NCI-H2081 (cell line): Measurements from ENCODE around the gene ARSB.

Source experiments
- DNase-seq, 2 experiments: peaks; one replicate each; lab custom pipeline; 2025; lab: John Stamatoyannopoulos, UW

The ARSB gene

DNA sequence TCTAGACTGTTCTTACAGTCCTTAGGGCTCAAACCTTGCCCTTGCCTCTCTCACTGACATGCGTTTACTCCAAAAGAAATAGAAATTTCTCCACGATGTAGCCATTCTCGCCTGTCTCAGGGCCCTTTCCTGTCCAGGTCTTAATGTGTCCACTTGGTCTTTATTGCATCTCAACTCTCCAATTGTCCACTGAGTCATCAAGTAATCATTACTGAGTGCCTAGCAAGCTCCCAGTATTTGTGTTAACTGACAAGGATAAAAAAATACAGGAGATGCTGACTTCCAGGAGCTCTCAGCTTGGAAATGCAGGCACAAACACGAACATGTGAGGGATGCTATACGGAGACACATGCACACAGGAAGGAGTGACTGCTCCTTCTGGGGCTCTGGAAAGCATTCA lies 147.3 kb downstream of the ARSB start:
- no peak for DNase-seq

DNA sequence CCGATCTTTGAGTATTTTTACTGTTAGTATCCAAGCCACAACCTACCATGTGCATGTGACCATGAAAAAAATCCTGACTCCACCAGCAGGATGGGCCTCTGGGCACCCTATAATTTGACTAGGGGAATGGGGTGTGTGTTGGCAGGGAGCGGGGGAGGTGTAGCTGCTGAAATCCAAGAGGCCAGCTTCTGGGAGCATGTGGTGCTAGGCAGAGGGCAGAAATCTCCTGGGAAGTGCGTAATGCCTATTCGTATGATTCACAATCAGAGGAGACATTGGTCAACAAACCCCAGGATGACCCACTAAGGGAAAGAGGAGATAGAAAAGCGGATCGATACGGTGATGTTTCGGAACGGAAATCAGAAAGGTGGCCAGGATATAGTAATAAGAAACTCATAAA lies 149.9 kb downstream of the ARSB start:
- DNase-seq, result no peak

DNA sequence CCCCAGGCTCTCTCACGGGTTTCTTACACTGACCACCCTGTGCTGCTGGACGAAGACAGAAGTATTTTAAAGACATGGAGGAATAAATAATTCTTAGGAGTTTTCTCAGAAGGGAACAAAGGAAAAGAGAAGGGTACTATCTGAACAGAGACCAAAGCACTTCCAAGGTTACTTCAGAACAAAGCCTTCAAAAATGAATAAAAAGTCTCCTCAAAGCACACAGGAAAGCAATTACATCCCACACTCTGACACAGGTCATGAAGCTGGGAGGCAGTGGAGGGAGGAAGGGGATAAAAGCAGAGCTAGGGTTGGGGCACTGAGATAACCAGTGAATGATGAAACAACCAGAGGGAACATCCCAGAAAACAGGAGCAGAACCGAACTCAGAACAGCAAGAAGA lies 151.8 kb downstream of the ARSB start:
- no peak for DNase-seq

DNA sequence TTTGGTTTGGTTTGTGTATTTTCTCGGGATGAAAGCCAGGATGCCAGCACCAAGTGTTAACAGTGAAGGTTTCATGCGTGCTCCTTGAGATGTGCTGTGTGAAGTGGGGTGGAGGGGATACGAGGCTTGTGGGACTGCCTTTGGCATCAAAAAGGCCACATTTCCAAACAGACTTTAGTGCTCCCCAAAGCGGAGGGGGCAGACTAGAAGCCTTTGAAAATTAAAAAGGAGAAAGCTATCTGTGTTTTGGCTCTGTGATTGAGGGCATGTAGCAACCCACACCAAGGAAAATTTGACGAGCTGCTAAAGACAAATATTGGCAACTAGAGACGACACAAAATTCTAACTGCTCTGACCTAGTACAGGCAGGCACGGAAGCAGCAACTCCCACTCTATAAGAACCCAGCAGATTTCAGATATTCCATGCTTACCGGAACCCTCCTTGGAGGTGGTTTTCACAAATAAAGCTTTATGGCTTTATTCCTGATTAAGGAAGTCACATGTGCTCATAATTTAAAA lies 154.5 kb downstream of the ARSB start:
- DNase-seq, result no peak

DNA sequence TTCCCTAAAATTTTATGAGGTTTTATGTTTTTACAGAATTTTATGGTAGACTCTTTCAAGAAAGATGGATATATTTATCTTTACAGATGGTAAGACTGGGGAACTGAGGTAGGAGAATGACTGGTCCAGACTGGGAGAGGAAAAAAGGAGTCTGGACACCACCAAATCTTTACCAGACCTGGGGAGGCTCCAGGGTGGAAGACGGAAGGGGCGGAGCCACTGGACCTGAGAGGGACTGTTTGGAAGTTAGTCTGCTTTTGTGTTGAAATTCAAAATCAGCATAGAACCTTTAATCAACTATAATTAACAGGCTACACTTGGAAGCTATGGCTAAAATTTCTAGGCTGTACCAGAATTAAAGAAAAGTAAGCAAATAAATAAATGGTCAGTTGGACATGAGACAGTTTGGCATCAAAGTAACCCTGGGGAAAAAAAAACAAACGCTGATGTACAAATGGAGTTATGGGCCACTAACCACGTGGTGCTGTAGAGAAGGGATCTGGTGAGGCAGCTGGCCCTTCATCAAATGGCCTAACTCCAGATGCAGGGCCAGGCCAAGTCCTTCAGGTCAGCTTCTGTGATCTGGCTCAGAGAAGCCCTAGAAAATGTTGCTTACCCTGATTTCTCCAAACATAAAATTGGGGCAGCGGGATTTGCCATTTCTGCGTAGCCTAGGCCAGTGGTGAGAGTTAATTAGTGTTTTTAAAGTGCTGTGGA lies 155.1 kb downstream of the ARSB start:
- no peak for DNase-seq

DNA sequence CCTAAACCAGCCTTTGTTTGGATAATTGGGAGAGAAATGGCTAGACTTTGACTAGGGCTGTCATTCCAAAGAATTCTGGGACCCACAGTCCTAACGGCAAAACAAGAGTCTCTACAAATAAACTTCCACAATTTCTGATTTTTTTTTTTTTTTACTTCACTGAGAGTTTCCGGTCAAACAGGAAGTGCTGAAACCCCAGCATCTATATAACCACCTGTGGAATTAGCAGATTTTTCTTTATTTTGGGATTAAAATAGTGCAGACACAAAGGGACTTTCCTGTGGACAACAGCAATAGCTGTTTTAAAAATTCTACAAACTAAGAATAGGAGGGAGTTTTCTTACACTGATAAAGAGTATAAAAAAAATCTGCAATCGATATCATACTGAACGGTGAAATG lies 157.4 kb downstream of the ARSB start:
- DNase-seq, result no peak

DNA sequence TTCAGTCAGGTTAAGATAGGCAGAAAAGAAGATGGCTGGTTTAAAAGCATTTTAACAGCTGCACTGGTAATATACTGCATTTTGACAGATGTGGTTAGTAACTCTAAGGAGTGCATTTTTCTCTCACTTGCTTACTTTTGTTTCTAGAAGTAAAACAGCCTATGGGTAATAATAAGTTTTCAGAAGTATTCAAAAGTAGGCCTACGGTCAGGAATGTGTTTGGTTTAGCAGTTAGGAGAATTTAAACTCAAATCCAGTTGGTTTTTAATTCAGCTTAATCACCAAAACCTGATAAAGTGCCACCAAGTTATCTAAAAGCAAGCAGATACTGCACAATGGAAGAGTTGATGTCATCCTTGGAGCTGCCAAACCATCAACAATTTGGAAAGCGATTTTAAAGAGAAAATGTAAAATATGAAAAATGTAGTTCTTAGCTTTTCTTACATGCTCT lies 160.3 kb downstream of the ARSB start:
- no peak for DNase-seq

DNA sequence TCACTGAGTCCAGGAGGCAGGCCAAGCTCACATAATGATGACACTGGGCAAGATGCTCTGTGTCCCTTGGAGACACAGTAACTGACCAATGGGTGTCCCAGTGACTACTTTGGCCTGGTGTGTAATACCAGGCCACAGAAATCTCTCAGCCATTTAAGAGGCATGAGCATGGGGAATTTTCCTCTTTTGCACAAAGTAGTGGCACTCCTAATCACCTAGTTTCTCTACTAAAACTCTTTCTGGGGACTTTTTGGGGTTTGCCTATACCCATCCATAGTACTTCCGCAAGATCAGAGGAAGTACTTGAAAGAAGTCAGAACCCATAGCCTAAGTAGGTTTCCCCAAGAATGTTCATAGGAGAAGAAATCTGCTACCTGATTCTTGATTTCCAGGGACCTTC lies 161.9 kb downstream of the ARSB start:
- DNase-seq, result no peak

DNA sequence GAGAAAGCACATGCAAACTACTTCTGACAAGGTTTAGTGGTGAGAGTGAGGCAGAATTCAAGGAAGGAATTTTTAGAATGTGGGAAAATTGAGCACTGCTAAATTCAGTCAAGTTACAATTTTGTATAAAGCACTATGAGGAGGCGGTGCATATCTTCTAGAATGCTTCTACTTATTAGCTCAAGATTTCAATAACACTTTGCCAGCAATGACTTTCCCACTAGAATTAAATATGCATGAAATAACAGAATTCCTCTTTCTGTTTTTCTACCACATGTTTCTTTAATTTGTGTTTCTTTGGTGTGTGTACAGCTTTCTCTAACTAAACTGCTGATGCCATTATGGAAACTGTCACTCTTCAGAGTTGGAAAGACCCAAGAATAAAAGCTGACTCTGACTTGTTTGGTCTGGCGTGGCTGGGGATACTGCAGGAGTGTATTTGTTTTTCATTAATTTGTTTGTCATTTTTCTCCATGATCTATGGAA lies 163.5 kb downstream of the ARSB start:
- no peak for DNase-seq

DNA sequence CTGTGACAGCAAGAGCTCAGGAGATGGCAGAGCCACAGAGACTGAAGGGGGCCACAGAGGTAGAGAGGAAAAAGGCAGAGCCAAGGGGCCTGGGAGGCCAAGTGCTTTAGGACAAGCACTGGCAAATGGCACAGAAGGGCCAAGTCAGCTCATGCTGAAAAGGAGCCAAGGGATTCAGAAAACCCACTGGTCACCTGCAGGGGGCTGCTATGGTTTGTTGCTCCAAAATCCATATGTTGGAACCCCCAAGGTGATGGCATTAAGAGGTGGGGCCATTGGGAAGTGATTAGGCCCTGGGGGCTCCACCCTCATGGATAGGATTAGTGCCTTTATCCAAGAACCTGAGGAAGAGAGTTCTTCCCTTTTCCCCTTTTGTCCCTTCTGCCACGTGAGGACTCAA lies 165.4 kb downstream of the ARSB start:
- DNase-seq, result no peak

DNA sequence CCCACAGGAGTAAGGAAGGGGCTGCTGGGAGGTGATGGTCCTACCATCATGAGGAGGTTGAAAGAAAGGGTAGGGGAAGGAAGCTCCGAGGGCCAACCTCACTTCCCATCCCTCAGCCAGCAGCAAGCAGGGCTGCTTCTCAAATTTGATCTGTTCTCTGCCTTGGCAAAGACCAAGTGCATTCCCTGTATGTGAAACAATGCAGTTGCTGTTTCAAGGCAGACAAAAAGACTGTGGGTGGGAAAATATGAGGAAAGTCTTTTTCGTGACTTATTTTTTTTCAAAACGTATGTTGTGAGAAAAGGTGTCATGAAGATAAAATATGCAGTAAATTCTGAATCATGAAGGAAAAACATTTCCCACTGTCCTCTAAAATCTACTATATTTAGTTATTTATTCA lies 165.9 kb downstream of the ARSB start:
- no peak for DNase-seq

DNA sequence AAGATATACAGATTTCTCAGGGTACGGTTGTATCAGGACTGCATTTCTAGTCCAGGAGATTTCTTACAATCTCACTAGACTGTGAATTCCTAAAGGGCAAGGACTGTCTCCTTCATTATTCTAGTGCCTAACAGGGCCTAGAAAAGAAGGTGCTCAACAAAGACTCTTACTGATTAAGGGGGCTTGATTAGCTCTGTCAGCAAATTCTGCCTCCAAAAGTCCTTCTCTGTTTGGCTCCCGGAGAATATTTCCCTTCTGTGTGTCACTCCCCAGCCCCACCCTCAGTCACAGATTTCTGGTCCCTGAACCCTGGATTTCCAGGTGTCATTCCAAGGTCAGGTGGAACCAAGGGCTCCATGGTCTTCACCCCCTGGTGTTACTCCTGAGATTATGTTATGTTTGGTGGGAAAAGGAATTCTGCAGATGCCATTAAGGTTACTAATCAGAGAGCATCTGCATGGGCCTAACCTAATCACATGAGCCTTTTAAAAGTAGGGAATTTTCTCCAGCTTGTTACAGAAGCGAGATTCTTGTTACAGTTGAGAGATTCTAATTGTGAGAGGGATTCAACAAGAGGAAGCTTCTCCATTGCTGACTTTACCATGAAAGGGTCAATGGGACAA lies 168.9 kb downstream of the ARSB start:
- no peak for DNase-seq

DNA sequence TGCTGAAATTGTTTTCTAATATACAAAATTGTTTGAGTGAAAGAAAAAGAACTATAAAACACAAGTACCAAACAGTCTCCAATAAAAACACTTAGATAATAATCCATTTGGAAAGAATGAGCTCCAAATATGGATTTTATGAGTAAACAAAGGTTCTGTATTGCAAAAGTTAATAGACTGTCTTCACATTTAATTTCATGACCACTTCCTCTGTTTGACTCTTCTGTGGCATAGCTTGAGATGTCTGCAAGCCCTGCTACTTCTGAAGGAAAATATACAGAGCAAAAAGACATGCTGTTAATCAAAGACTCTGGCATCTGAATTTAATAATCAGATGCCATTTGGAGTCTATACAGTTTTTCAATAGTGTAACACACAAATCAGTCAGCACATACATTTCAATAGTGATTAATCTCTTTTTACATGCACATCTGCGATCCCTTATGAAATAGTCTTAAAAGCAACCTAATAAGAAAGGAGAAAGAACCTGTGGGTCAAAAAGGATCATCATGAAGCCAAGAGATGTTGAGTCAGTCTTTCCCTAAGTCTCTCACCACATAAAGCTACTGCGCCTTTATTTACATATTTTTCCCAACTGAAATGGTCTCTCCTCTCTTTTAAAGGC lies 171.1 kb downstream of the ARSB start:
- DNase-seq, result no peak

DNA sequence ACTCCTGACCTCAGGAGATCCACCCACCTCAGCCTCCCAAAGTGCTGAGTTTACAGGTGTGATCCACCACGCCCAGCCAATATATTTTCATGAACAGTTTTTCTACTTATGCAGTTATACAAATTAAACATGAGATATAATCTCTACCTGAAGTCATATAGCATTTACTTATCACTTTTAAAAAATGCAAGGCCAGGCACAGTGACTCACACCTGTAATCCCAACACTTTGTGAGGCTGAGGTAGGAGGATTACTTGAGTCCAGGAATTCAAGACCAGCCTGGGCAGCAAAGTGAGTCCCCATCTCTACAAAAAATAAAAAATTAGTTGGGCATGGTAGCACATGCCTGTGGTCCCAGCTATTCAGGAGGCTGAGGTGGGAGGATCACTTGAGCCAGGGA lies 171.8 kb downstream of the ARSB start:
- no peak for DNase-seq

DNA sequence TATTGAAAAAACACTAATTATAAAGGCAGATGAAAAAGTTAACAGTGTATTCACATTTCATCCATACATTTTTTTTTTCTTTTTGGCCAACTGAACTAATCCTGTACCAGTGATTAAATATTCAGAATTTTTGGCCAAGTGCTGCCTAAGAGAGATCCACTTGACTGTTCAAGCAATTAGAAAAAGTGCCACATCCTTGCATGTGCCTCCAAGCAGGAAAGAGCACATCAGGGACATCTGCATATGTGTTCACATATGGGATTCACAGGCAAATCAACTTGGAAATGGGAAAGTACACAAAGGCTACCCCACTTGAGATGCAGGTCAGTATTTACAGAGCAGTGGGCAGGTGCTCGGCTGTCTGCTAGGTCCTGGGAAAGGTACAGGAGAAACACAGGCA lies 173.2 kb downstream of the ARSB start:
- DNase-seq, result peak in 1 of 2 experiments; percentile 12

DNA sequence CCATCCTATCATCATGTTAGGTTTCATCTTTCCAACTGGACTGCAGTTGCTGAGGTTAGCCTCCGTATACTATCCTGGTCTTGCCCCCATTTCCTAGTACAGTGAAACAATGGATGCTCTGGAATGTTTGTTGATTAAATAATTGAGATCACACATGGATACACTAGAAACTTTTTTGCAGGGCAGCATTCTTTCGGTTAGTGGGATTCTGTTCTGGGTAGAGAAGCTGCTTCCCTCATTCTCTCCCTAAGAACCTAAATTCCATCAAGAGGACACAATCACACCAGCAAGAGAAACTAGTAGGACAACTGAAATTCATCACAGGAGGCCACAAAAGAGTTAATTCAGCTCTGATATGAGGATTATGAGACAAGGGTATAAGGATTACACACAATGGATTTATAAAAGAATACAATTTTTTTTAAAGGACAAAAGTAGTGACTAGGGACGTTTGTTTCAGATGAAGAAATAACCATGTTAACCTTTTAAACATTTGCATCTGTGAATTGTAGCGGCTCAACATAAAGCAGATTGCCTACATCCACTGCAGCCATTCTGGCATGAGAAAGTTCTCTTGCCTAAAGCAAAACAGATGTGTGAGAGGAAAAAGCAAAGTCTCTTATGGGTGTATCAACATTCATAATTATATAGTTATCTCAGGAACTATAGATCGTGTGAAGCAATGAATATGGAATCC lies 173.8 kb downstream of the ARSB start:
- DNase-seq, result no peak

DNA sequence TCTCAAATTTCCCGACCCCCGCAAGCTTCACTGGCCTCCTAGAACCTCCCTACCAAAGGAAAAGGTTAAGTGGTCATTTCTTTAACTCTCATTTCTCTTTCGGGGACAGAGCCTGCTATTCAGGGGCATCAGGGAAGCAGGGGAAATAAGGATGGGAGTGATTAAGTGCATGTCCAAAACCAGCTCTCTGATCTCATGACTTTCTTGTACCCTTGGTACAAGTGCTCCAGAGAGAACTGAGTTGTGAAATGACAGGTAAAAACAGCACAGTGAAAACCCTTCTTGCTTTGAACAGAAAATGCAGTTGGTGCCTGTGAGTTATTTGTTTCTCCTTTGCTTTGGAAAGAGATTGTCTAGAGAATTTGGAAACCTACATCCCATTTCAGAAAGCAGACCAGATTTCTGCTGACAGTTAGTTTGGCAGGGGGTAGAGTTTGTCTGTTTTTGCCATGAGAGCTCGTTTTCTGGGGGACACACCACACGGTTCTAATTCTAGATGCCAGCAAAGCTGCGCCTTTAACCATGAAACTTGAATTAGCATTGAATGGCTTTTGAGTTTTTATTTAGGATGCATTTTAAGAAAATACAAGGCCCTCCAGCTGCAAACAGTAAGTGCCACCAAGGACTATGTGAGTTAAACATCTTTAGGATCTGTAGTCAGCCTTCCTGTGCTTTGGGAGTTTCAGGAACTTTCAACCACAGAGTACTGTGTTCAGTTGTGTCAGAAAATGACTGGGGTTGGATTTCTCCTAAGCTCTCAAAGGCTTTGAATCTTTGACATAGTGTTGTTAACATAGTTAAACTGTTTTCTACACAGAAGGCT lies 174.8 kb downstream of the ARSB start:
- DNase-seq, result no peak

DNA sequence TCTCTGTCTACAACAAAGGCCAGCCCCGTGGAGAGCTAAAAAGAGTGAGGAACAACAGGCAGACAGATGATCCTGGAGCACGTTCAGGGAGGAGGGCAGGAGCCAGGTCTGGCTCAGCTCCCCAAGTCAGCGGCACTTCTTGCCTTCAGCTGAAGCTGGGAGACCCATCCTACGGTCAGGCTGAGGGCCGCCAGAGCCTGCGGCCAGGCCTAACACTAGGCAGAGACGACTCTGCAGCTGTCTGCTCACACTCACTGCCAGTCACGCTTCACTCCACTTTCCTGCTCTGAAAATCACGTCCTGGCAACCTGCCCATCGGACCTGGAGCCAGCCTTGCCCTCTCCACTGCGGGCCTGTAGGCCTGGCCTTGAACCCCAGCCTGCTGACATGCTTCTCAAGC lies 175.7 kb downstream of the ARSB start:
- no peak for DNase-seq

DNA sequence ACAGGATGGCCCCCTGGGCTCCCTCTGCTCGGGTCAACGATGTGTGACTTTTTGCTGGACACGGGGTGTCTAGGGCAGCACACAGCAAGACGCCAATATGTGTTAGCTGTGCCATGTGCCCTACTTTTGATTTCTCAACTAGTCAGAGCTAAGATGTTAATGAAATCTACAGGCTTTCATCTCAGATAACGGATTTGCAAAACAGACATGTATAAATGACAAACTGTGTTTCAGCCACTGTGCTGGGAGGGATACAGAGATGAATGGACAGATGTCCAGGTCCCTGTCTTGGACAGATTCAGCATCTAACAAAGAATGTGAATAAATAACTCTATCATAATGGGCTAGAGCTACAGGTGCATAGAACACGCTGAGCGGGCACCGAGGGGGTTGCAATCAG lies 176.3 kb downstream of the ARSB start:
- no peak for DNase-seq

DNA sequence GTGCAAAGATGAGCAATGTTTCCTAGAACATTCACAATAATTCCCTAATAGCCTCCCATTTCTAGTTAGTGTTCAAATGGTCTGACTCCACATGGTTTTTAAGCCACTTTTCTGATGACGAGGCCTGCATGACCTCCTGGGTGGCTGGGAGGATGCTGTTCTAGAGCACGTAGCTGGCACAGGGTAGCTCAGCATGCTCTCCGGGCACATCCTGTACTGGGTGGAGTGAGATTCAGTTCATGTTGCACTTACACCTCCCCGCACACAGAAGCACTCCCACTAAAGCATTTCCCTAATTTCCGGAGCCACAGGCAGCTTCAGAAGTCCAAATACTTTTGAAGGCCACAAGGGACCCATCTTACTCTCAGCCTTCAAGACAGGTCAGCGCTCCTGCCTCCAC lies 176.7 kb downstream of the ARSB start:
- DNase-seq, result no peak

DNA sequence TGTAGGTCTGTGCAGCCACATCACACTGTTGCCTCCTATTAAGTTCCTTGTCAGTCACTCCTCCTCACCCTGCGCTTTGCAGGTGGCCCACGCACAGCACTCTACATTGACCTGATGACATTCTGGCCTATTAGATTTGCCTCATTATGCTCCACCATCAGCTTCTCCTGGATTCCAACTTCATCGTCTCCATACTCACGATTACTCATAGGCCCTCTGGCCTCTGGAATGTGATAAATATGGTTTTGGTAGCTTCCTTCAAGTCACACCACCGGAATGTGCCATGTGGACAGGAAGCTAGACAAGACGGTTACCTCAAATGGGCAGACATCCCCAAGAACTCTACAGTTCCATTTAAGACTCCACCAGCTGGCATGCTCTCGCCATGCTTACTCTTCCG lies 178.6 kb downstream of the ARSB start:
- no peak for DNase-seq
